Fibroblast of lung (primary cell): ENCODE results near the gene OR2G3. TPM values are rescaled to one million over a fixed set of nuclear protein-coding genes. Genes with fewer than 3 reads are reported as not detected.

Source experiments
- DNase-seq, 2 donors: peaks; one replicate each; pipeline versions ENCODE4 v3.0.0 to v3.0.0-alpha.2; 2010; ENCODE audit warnings: low read depth in 2 of 2
- H2AFZ ChIP-seq: 2 replicates; pipeline ENCODE4 v1.5.1; 2012; ENCODE audit warnings: low read length, control low read depth, inconsistent platforms
- H3K27ac ChIP-seq: 2 replicates; pipeline ENCODE4 v1.5.1; 2011; ENCODE audit warnings: low read length, control low read depth; ENCODE audit not compliant: insufficient read depth
- H3K27me3 ChIP-seq: 2 replicates; pipeline ENCODE4 v1.5.1; 2011; ENCODE audit warnings: mild to moderate bottlenecking, low read length; ENCODE audit not compliant: control insufficient read depth, insufficient read depth
- H3K36me3 ChIP-seq: 2 replicates; pipeline ENCODE4 v1.5.1; 2011; ENCODE audit warnings: low read length; ENCODE audit not compliant: control insufficient read depth, insufficient read depth
- H3K4me1 ChIP-seq: 2 replicates; pipeline ENCODE4 v1.5.1; 2011; ENCODE audit warnings: low read length; ENCODE audit not compliant: control insufficient read depth, insufficient read depth; ENCODE audit errors: extremely low read depth
- H3K4me2 ChIP-seq: 2 replicates; pipeline ENCODE4 v1.5.1; 2011; ENCODE audit warnings: low read length, control low read depth; ENCODE audit not compliant: insufficient read depth; ENCODE audit errors: extremely low read depth
- H3K4me3 ChIP-seq, 4 experiments: fragments of 200-600 bp in 1 of 4; sonication (generic) in 1 of 4; replicated peaks in 1 of 4; 2 replicates each; pipeline ENCODE4 v1.5.1; 2011 to 2016; ENCODE audit warnings: low read length in 4 of 4, low read depth in 3 of 4, mild to moderate bottlenecking in 3 of 4, control low read depth in 2 of 4, inconsistent platforms in 1 of 4, mixed read lengths in 1 of 4; ENCODE audit not compliant: insufficient read depth in 1 of 4; ENCODE audit errors: control extremely low read depth in 1 of 4
- H3K79me2 ChIP-seq: 2 replicates; pipeline ENCODE4 v1.5.1; 2012; ENCODE audit warnings: mild to moderate bottlenecking, low read length, inconsistent platforms; ENCODE audit not compliant: control insufficient read depth, insufficient read depth
- H3K9ac ChIP-seq: 2 replicates; pipeline ENCODE4 v1.5.1; 2011; ENCODE audit warnings: mild to moderate bottlenecking, low read length, control low read depth; ENCODE audit not compliant: insufficient read depth
- H3K9me3 ChIP-seq: 2 replicates; pipeline ENCODE4 v1.5.1; 2012; ENCODE audit warnings: low read depth, low read length; ENCODE audit not compliant: control insufficient read depth, insufficient read depth
- H4K20me1 ChIP-seq: 2 replicates; pipeline ENCODE4 v1.5.1; 2011; ENCODE audit warnings: low read length; ENCODE audit not compliant: control insufficient read depth, insufficient read depth; ENCODE audit errors: extremely low read depth
- EZH2 ChIP-seq: IDR thresholded peaks from 2 replicates; pipeline ENCODE4 v1.5.1; 2012; ENCODE audit warnings: low read length, control low read depth, mild to moderate bottlenecking; ENCODE audit errors: missing control alignments
- polyA plus RNA-seq, 2 donors: library from polyadenylated mRNA; depleted of rRNA in 1 of 2; stranded (reverse) in 1 of 2; unstranded in 1 of 2; fragments of >200 nt; gene quantifications; 2 replicates each; pipeline ENCODE4 v1.2.1, GENCODE V29; 2011 to 2012; ENCODE audit warnings: missing spikeins in 1 of 2
- total RNA-seq: library from RNA; depleted of rRNA; stranded (reverse); fragments of >200 nt; gene quantifications from 2 replicates; pipeline ENCODE4 v1.2.1, GENCODE V29; 2014
- TF ChIP-seq, protein P1 (sequence below), 2 donors: IDR thresholded peaks in 1 of 2; conservative IDR thresholded peaks in 1 of 2; 1 replicate in 1 of 2; 2 replicates in 1 of 2; pipeline ENCODE4 v1.5.1; 2011 to 2012; ENCODE audit warnings: low read length in 2 of 2, control low read depth in 1 of 2, inconsistent platforms in 1 of 2, low read depth in 1 of 2, mild to moderate bottlenecking in 1 of 2

Gene OR2G3
- total and polyA plus RNA-seq, 2 donors (not counting 1 experiment from before 2014, with no cell fraction given), result not detected

DNA sequence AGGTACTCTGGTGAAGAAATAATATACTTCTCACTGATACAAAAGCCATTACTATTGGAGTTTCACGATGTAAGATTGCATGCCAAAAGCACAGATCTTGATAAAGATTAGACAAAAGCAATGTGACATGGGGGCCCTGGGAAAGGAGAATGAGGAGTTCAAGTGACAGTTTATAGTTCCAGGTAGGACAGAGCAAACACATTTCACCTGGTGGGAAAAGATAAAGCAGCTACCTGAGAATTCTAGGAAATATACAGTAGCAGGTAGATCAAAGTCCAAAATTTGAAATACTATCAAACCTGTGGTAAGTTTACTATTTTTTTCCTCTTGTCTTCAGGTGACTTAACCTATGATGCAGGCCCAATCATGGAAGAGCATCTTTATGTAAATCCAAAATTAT is 8.0 kb downstream of the OR2G3 start:
- no peaks in the 10 kb centered on the region for H3K27me3 ChIP-seq
- no peaks in the 10 kb centered on the region for H3K9me3 ChIP-seq
- no peaks in the 10 kb centered on the region for H4K20me1 ChIP-seq
- H3K36me3 ChIP-seq, result no peaks in the 10 kb centered on the region
- DNase-seq, result no peak
- H3K4me1 ChIP-seq, result no peaks in the 10 kb centered on the region
- H3K27ac ChIP-seq, result no peak overlapping the region
- TF ChIP-seq, protein P1, sequence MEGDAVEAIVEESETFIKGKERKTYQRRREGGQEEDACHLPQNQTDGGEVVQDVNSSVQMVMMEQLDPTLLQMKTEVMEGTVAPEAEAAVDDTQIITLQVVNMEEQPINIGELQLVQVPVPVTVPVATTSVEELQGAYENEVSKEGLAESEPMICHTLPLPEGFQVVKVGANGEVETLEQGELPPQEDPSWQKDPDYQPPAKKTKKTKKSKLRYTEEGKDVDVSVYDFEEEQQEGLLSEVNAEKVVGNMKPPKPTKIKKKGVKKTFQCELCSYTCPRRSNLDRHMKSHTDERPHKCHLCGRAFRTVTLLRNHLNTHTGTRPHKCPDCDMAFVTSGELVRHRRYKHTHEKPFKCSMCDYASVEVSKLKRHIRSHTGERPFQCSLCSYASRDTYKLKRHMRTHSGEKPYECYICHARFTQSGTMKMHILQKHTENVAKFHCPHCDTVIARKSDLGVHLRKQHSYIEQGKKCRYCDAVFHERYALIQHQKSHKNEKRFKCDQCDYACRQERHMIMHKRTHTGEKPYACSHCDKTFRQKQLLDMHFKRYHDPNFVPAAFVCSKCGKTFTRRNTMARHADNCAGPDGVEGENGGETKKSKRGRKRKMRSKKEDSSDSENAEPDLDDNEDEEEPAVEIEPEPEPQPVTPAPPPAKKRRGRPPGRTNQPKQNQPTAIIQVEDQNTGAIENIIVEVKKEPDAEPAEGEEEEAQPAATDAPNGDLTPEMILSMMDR (conservative IDR thresholded peaks at IDR 0.05 in 1 of 2, IDR thresholded peaks at IDR 0.05 in 1 of 2; ENCODE audit: low read depth in 1 of 2, low read length in 2 of 2), result no peak
- TF ChIP-seq EZH2, result no peak
- no peaks in the 10 kb centered on the region for H3K79me2 ChIP-seq
- no peak overlapping the region for H3K9ac ChIP-seq
- H3K4me2 ChIP-seq, result no peak overlapping the region
- no peak overlapping the region for H3K4me3 ChIP-seq
- no peak overlapping the region for H2AFZ ChIP-seq

DNA sequence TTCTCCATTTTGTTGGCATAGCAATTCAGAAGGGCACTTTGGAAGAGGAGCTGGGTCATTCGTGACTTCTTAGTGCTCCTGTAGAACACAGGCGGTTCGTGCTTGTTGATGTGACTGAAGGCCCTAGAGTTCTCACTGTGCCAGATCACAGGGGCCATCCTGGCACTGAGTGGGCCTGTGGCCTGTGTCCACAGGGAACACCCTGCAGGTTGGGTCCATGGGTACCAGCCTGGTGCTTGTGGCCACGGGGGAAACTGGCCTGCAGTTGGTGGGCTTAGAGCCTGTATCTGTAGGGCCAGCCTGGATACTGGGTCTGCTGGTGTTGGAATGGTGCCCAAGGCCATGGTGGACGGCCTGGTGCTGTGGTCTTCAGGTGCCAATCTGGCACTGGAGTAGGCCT is 9.2 kb downstream of the OR2G3 start:
- H4K20me1 ChIP-seq, result no peaks in the 10 kb centered on the region
- H3K4me1 ChIP-seq, result no peaks in the 10 kb centered on the region
- no peaks in the 10 kb centered on the region for H3K79me2 ChIP-seq
- no peak overlapping the region for H3K27ac ChIP-seq
- H3K4me2 ChIP-seq, result no peak overlapping the region
- H2AFZ ChIP-seq, result no peak overlapping the region
- DNase-seq, result no peak
- no peaks in the 10 kb centered on the region for H3K9me3 ChIP-seq
- H3K4me3 ChIP-seq, result no peak overlapping the region
- no peaks in the 10 kb centered on the region for H3K36me3 ChIP-seq
- no peak overlapping the region for H3K9ac ChIP-seq
- H3K27me3 ChIP-seq, result no peaks in the 10 kb centered on the region
- TF ChIP-seq, protein P1 (conservative IDR thresholded peaks at IDR 0.05 in 1 of 2, IDR thresholded peaks at IDR 0.05 in 1 of 2; ENCODE audit: low read depth in 1 of 2, low read length in 2 of 2), result no peak
- TF ChIP-seq EZH2, result no peak

DNA sequence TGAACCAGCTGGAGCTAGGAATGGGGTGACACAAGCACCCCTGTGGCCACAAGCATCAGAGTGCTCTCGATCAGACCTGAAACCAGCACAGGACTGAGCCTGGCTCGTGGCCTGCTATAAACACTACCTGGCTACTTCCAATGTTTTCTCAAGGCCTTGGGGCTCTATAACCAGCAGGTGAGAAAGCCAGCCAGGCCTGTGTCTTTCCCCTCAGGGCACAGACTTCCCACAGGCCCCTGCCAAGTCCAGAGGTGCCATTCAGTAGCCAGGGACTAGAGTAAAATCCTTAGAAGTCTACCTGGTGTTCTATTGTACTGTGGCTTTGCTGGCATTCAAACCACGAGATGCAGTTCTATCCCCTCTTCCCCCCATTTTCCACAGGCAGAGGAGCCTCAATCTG is 22.6 kb downstream of the OR2G3 start:
- H3K36me3 ChIP-seq, result no peaks in the 10 kb centered on the region
- H4K20me1 ChIP-seq, result no peaks in the 10 kb centered on the region
- no peak overlapping the region for H3K4me2 ChIP-seq
- no peaks in the 10 kb centered on the region for H3K27me3 ChIP-seq
- H3K9me3 ChIP-seq, result no peaks in the 10 kb centered on the region
- no peaks in the 10 kb centered on the region for H3K79me2 ChIP-seq
- H2AFZ ChIP-seq, result no peak overlapping the region
- no peaks in the 10 kb centered on the region for H3K4me1 ChIP-seq
- no peak overlapping the region for H3K9ac ChIP-seq
- TF ChIP-seq, protein P1 (conservative IDR thresholded peaks at IDR 0.05 in 1 of 2, IDR thresholded peaks at IDR 0.05 in 1 of 2; ENCODE audit: low read depth in 1 of 2, low read length in 2 of 2), result no peak
- no peak for TF ChIP-seq EZH2
- no peak overlapping the region for H3K4me3 ChIP-seq
- DNase-seq, result no peak
- H3K27ac ChIP-seq, result no peak overlapping the region
